NCI-H2107 treated with DMSO at 0.1 percent for 48 hours (cell line): ENCODE data around the gene RHNO1.
"Not testable (repeated sequence)": the region's sequence is repeated elsewhere in the genome, so short reads cannot be mapped to it uniquely, and the experiment has no call there.

Experiments used
- DNase-seq: peaks from one replicate; lab custom pipeline; 2025; ENCODE audit not compliant: unreplicated experiment; lab: John Stamatoyannopoulos, UW

RHNO1 gene

DNA sequence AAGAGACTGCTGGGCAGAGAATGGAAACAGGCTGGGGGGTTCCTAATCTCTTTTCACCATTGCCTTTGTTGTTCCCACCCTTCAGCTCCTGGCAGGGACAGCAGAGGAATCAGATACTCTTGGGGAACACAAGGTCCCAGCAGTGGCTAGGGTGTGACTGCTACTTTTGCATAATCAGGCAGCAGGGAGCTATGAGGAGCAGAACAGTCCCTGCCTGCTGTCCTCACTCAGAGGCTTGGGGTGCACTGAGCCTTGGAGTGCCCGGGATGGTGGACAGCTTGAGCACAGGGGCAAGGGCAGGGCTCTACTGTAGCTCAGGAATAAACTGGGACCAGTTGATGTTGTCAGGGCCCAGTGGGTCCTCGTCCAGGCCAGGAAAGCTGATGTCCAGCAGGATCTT lies 18.7 kb upstream of the RHNO1 start:
- no peak for DNase-seq

DNA sequence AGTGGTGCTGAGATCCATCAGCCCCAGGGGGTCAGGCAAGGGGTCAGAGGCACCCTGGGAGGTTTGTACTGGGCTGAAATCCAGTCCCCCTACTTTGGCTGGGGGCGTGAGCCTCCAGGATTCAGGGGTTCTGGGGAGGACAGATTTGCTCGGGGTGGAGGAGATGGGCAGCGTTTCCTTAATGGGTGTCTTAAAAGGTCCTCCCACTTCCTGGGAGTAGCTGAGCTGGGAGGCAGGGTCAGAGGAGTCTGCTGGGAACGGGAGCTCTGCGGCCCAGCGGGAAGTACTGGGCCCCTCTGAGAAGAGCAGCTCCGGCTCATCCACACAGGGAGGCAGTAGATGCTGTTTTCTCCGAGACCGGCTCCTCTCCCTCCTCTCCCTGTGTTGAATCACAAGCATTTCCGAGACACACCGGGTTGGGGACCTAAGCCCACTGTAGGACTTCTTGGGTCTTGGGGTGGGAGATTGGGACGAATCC lies 18.0 kb upstream of the RHNO1 start:
- DNase-seq, result no peak

DNA sequence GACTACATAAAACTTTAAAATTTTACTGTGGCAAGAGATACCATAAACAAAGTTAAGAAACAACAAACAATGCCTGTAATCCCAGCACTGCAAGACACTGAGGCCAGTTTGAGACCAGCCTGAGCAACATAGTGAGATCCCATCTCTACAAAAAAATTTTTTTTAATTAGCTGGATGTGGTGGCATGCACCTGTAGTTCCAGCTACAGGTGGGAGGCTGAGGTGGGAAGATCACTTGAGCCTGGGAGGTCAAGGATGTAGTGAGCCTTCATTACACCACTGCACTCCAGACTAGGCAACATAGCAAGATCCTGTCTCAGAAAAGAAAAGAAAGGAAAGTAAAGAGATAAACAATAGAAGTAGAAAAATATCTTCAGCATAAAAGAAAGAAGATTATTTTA lies 16.9 kb upstream of the RHNO1 start:
- DNase-seq, result no peak

DNA sequence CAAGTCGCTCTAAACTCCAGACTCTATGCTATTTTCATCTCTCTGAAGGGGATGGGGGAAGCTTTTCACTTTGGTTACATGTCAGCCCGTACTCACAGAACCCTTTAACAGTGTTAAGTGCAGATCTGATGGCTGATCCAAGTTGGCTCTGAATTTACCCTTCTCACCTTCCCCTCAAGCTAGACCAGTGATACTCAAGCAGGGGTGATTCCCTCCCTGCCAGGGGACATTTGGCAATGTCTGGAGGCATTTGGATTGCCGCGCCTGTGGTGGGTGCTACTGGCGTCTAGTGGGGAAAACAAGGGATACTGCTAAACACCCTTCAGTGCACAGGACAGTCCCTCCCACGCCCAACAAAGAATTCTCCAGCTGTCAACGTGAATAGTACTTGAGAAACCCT lies 14.1 kb upstream of the RHNO1 start:
- no peak for DNase-seq

DNA sequence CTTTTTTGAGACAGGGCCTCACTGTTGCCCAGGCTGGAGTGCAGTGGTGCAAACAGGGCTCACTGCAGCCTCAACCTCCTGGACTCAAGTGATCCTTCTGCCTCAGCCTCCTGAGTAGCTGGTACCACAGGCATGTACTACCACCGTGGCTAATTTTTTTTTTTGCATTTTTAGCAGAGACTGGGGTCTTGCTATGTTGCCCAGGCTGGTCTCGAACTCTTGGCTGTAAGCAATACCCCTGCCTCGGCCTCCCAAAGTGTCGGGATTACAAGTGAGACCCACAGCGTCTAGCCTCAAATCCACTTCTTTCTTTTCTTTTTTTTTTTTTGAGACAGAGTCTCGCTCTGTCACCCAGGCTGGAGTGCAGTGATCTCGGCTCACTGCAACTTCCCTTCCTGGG lies 13.6 kb upstream of the RHNO1 start:
- DNase-seq, result not testable (repeated sequence)

DNA sequence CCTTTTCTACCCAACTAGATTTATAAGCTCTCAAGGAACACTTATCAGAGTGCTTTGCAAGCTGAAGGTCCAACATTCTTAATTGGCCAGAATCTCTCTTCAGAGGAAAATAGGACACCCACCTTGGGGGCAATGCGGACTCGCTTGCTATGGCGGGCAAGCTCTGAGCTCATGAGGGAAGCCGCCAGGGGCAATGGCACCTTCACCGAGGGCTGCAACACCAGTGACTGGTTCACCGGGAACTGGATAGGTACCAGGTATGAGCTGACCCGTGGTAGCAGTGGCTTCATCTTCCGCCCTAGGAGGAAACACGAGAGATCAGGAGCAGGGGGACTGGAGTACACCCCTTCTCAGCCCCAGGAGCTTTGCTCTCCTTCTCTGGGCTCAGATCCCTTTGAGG lies 12.8 kb upstream of the RHNO1 start:
- DNase-seq, result no peak

DNA sequence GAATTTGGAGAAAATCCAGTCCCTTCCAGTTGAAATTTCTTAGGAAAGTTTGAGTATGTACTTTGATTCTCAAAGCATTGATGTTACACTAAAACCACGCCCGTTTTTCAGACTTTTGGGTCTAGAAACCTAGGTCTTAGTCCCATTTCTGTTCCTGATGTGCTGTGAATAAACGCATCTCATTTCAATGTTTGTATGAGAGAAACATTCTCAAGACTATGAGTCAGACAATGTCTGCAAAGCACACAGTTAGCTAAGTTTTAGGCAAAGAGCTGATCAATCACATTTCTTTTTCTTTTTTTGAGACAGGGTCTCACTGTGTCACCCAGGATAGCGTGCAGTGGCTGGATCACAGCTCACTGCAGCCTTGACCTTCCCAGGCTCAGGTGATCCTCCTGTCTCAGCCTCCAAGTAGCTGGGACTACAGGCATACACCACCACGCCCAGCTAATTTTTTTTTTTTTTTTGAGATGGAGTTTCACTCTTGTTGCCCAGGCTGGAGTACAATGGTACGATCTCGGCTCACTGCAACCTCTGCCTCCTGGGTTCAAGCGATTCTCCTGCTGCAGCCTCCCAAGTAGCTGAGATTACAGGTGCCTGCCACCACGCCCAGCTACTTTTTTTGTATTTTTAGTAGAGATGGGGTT lies 7.9 kb upstream of the RHNO1 start:
- not testable (repeated sequence) for DNase-seq

DNA sequence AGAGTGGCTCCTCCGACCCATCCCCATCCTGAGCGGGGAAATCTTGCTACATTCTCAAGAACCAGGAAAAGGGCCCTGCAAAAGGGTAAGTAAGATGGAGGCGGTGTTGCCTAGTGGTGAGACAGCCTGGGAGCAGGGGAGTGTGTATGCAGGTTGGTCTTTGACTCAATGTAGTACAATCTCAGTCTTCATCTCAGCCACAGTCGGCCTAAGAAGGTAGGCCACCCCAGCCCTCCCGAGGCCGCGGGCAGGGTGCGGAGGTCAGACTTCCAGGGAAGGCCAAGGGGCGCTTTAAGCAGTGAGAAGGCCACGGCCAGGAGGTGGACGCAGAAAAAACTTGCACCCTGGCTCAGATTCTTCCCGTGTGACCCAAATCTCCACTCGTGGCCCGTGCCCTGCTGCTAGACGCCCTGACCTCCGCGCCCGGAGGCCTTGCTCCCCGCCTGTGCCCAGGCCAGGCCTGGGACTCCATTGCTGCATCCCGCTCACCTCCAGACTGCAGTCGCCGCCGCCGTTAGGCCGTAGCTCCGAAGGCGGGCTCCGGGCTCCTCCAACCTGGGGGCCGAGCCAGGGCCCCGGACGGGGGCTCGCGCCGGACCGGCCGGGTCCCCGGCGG lies 484 bp upstream of the RHNO1 start:
- no peak for DNase-seq

DNA sequence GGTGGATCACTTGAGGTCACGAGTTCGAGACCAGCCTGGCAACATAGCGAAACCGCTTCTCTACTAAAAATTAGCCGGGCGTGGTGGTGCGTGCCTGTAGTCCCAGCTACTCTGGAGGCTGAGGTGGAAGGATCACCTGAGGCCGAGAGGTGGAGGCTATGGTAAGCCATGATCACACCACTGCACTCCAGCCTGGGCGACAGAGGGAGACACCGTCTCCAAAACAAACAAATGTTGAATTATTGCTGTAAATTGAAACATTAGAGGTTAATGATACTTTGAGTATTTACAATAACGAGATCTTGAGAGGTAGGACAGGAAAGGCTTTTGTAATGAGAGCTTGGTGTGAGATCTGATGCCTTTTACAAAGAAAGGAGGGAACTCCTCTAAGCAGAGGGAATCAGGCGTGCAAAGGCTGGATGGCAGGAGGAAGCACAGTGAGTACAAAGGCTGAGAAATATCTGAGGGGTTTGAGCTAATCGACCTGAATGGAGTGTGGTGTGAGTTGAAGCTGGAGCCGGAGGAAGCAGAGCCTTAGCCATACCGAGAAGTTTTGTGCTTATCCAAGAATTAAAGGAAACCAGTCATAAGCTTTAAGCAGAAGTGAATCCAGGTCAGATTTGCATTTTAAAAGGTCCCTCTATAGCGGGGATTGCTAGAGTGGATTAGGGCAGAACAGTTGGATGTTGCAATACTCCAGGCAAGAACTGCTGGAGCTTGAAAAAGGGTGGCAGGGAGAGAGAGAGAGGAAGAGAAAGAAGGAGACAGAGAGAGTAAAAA lies 1.1 kb downstream of the RHNO1 start:
- peak; percentile 97 for DNase-seq

DNA sequence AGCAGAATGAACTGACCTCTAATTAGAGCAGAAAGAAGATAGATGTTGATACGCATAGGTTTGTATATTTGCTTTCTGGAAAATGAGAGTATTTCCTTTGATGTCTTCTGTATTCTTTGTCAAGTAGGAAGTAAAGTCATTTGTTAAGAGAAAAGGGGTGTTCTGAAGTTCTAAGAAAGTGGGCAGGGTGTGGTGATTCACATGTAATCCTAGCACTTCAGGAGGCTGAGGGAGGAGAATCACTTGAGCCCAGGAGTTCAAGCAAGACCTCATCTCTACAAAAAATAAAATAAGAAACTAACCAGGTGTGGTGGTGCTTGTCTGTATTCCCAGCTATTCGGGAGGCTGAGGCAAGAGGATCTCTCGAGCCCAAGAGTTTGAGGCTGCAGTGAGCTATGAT lies 2.8 kb downstream of the RHNO1 start:
- DNase-seq, result no peak

DNA sequence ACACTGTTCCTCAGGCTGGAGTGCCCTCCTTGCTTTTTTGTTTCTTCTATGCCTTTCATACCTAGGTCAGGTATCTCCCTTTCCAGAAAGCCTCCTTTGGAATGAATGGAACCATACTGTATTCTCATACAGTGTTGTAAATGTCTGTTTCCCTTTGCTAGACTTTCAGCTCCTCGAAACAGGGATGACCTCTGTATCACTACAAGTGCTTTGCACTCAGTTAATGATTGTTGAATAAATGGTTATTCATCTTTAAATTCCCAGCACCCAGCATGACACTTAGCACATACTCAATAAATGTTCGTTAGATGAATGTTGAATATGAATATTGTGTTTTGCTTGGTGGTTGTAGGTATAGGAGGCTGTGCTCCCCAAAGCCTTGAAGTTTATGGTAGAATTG lies 7.8 kb downstream of the RHNO1 start:
- no peak for DNase-seq

DNA sequence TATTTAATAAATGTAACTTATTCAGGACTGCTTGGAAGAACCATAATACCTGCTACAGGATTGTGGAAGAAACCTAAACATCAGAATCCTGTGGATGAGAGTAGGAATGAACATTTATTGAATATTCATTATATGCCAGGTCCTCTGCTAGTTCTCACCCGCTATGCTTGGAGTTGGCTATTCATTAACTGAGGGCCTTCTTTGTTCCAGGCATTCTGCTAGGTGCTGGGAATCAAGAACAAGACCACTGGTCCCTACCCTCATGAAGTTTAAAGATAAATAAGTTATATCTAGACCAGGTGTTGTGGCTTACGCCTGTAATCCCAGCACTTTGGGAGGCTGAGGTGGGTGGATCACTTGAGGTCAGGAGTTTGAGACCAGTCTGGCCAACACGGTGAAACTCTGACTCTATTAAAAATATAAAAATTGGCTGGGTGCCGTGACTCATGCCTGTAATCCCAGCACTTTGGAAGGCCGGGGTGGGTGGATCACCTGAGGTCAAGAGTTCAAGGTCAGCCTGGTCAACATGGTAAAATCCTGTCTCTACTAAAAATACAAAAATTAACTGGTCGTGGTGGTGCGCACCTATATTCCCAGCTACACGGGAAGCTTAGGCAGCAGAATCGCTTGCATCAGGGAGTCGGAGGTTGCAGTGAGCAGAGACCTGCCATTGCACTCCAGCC lies 9.9 kb downstream of the RHNO1 start:
- DNase-seq, result no peak

DNA sequence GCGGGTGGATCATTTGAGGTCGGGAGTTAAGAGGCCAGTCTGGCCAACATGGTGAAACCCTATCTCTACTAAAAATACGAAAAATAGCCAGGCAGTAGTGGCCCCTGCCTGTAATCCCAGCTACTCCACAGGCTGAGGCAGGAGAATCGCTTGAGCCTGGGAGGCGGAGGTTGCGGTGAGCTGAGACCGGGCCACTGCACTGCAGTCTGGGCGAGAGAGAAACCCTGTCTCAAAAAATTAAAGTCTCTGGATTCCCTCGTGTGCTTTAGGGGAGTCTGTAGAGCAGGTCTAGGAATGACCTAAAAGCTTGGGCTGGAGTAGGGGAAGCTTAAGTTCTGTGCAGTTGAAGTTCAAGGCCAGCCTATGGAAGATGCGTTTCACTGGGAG lies 13.0 kb downstream of the RHNO1 start:
- no peak for DNase-seq

DNA sequence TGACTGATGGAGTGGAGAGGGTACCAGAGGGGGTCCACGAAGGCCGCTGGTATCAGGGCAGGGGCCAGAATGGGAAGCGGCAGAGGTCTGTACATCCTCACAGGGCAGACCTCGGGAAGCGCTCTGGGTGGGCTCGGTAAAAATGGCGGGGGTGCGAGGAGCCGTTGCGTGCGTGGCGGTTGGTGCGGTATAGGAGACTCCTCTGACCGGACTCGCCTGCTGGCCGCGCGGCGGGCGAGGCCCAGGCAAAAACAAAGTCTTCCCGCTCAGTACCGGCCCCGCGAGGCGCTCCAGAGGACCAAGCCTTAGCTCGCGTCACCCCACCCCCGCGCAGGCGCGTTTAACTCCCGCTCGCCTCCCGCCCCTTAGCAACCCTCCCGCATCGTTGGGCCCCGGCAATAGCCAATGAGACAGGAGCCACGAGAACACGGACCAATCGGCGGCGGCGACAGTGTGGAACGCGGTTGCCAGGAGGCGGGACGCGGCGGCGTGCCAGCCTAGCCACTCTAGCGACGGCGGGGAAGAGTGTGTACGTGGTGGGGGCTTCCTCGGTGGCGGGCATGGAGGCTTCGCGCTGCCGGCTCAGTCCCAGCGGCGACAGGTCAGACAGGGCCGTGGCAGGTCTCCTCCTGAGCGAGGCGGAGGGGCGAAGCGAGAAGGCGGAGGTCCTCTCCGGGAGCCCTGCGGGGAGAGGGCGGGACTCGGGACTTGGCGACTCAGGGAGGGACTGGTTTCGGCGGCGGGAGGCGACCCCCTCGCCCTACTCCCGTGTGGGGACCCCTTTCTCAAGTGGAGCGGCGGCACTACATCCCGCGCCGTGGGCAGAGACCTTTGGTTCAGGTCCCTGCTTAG lies 13.6 kb downstream of the RHNO1 start, which contains the start of gene TULP3:
Gene TULP3, plus strand, starts transcription at position 504 of the 852 bp plus-strand sequence. Its CDS starts 57 bp downstream, at position 561.
- peak; percentile 94 for DNase-seq

DNA sequence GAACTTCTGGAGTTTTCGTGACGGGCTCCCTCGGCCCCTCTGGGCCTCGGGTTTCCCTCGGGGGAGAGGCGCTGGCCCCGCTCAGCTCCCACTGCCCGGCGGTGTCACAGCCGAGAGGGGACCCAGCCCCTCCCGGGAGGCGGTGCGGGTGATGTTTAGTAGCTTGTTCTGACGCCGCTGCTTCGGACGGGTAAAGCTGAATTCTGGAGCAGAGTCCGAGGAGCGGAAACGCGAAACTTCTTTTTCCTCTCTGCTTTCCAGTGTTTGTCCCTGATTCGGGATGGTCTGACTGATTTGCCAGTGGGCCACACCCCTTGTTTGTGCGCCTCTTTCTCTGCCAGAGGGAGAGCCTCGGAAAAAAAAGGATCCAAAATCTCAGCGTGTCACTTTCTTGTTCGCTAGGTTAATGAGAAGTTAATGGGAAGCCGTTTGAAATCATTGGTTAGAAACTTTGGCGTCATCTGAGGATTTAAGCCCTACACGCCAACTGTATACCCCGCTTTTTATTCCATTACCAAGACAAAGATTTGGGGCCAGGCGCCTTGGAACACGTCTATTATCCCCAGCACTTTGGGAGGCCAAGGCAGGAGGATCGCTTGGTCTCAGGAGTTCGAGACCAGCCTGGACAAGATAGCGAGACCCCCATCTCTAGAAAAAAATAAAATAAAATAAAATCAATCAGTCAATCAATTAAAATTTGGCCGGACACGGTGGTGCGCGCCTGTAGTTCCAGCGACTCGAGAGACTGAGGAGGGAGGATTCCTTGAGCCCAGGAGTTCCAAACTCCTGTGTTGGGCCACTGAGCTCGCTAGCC lies 14.4 kb downstream of the RHNO1 start:
- peak; percentile 23 for DNase-seq

DNA sequence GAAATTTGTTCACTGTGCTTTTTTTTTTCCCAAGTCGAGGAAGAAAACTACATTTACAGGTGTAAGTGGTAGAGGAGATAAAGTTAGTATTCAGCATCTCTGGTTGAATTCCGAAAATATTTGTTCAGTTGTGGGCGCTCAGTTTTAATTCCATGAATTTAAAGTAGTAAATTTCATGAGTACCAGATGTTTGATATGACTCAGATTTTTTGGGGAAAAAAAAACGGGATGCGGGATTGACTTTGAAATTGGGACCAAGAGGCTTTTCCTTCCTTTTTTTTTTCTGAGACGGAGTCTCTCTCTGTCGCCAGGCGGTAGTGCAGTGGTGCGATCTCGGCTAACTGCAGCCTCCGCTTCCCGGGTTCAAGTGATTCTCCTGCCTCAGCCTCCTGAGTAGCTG lies 15.2 kb downstream of the RHNO1 start:
- no peak for DNase-seq

DNA sequence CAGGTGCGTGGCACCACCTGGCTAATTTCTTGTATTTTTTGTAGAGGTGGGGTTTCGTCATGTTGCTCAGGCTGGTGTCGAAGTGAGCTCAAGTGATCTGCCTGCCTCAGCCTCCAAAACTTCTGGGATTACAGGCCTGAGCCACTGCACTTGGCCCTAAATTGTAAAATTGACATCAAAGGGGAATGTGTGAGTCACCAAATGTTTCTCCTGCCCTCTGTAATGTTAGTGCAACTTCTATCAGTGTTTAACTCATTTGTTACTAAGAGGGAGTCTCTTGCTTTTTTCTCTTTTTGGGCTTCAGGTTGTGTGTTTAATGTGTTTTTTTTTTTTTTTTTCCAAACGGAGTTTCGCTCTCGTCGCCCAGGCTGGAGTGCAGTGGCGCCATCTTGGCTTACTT lies 16.0 kb downstream of the RHNO1 start:
- DNase-seq, result no peak

DNA sequence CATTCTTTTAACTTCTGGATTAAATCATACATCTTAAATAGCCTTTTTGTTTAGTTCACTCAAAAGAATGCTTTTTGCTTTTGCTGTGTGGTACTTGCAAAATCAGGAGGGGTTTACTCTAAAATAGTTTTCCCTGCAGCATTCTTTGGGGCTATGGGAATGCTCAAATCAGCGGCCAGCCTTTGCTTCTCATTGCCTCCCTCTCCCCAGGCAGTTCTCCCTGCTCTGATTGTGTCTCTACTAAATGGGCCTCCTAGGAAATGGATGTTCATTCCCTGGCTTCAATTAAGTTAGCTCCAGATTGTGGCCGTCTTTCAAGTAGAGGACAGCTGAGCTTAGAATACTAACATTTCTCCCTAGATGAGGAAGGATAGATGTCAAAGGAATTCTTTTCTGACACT lies 18.0 kb downstream of the RHNO1 start:
- no peak for DNase-seq

DNA sequence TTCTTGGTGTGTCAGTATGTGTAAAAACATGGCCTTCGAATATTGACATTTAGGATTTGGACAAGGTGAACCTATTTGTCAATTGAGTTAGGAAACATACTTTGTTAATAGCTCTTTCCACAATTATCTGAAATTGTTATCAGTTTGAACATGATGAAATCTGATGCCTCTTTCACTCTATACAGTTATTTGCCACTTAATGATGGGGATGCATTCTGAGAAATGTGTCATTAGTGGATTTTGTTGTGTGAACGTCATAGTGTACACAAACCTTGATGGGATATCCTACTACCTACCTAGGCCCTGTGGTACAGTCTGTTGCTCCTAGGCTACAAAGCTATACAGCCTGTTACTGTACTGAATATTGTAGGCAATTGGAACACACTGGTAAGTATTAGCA lies 18.5 kb downstream of the RHNO1 start:
- DNase-seq, result no peak

DNA sequence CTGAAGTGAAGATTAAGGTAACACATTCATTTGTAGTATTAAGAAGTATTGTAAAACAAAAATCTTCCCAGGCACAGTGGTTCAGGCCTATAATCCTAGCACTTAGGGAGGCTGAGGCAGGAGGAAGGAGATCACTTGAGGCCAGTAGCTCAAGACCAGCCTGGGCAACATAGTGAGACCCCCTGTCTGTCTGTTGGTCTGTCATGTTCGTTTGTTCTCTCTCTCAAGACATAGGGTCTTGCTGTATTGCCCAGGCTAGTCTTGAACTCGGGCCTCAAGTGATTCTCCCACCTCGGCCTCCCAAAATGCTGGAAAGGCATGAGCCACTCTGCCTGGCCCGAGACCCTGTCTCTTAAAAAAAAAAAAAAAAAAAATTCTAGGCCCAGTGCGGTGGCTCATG lies 20.4 kb downstream of the RHNO1 start:
- no peak for DNase-seq
